SK-N-SH treated with all-trans-retinoic acid at 6 μM for 48 hours (cell line): ENCODE data around the gene MANSC4.

Source experiments
- ATAC-seq: fragments of 200-7000 bp; cut with Tn5 transposase; 3 replicates; pipeline ENCODE4 v1.9.1; 2020; ENCODE audit warnings: mild to moderate bottlenecking, moderate library complexity
- ARNTL ChIP-seq: fragments of 450-650 bp; formaldehyde crosslinking; IDR thresholded peaks from 2 replicates; pipeline ENCODE4 v1.5.0; 2020; ENCODE audit warnings: low read depth, mild to moderate bottlenecking, moderate library complexity, borderline replicate concordance
- BACH2 ChIP-seq: fragments of 250-450 bp; sonication (Bioruptor Pico); IDR thresholded peaks from 2 replicates; pipeline ENCODE4 v1.9.0; 2021; ENCODE audit warnings: mild to moderate bottlenecking, borderline replicate concordance
- ESRRG ChIP-seq: fragments of 250-450 bp; sonication (Bioruptor Pico); IDR thresholded peaks from 2 replicates; pipeline ENCODE4 v1.6.1; 2021; ENCODE audit warnings: mild to moderate bottlenecking
- ISL1 ChIP-seq: fragments of 250-450 bp; sonication (Bioruptor Pico); IDR thresholded peaks from 2 replicates; pipeline ENCODE4 v2.1.2; 2022; ENCODE audit warnings: mild to moderate bottlenecking, moderate library complexity
- OSR1 ChIP-seq: fragments of 250-450 bp; sonication (Bioruptor Pico); IDR thresholded peaks from 2 replicates; pipeline ENCODE4 v1.8.0; 2022; ENCODE audit warnings: moderate library complexity, mild to moderate bottlenecking, inconsistent platforms
- RARB ChIP-seq: fragments of 250-450 bp; sonication (Bioruptor Pico); IDR thresholded peaks from 2 replicates; pipeline ENCODE4 v1.8.0; 2021; ENCODE audit warnings: mild to moderate bottlenecking, moderate library complexity
- SNAI2 ChIP-seq: fragments of 250-450 bp; sonication (Bioruptor Pico); IDR thresholded peaks from 2 replicates; pipeline ENCODE4 v1.5.0; 2020; ENCODE audit warnings: mild to moderate bottlenecking, moderate library complexity
- TCF4 ChIP-seq: fragments of 250-450 bp; sonication (Bioruptor Pico); IDR thresholded peaks from 2 replicates; pipeline ENCODE4 v1.8.0; 2021; ENCODE audit warnings: mild to moderate bottlenecking, moderate library complexity, borderline replicate concordance
- TOX ChIP-seq: fragments of 250-450 bp; sonication (Bioruptor Pico); IDR thresholded peaks from 2 replicates; pipeline ENCODE4 v1.8.0; 2021; ENCODE audit warnings: mild to moderate bottlenecking, moderate library complexity, borderline replicate concordance
- ZC3H10 ChIP-seq: fragments of 250-450 bp; sonication (Bioruptor Pico); IDR thresholded peaks from 2 replicates; pipeline ENCODE4 v1.5.1; 2021; ENCODE audit warnings: mild to moderate bottlenecking, moderate library complexity
- ZFP3 ChIP-seq: fragments of 250-450 bp; sonication (Bioruptor Pico); IDR thresholded peaks from 2 replicates; pipeline ENCODE4 v1.5.0; 2020; ENCODE audit warnings: mild to moderate bottlenecking, moderate library complexity
- ZFP30 ChIP-seq: fragments of 450-650 bp; formaldehyde crosslinking; IDR thresholded peaks from 2 replicates; pipeline ENCODE4 v1.5.0; 2022; ENCODE audit warnings: mild to moderate bottlenecking, moderate library complexity
- ZNF565 ChIP-seq: fragments of 450-650 bp; formaldehyde crosslinking; conservative IDR thresholded peaks from 2 replicates; pipeline ENCODE4 v1.5.0; 2020; ENCODE audit warnings: low read depth, mild to moderate bottlenecking, moderate library complexity
- ZNF8 ChIP-seq: fragments of 450-650 bp; formaldehyde crosslinking; IDR thresholded peaks from 2 replicates; pipeline ENCODE4 v1.5.0; 2020; ENCODE audit warnings: mild to moderate bottlenecking, moderate library complexity
- TF ChIP-seq, protein P1 (sequence below): fragments of 250-450 bp; sonication (Bioruptor Pico); IDR thresholded peaks from 2 replicates; pipeline ENCODE4 v1.5.0; 2020; ENCODE audit warnings: mild to moderate bottlenecking, moderate library complexity
- TF ChIP-seq, protein P2 (sequence below): fragments of 250-450 bp; sonication (Bioruptor Pico); IDR thresholded peaks from 2 replicates; pipeline ENCODE4 v1.5.1; 2021; ENCODE audit warnings: mild to moderate bottlenecking, moderate library complexity
- TF ChIP-seq, protein P3 (sequence below): fragments of 250-450 bp; sonication (Bioruptor Pico); IDR thresholded peaks from 2 replicates; pipeline ENCODE4 v1.8.0; 2020; ENCODE audit warnings: mild to moderate bottlenecking, moderate library complexity, borderline replicate concordance
- TF ChIP-seq, protein P4 (sequence below): fragments of 250-450 bp; sonication (Bioruptor Pico); IDR thresholded peaks from 2 replicates; pipeline ENCODE4 v1.8.0; 2021; ENCODE audit warnings: low read depth, mild to moderate bottlenecking, moderate library complexity, borderline replicate concordance

MANSC4 gene

DNA sequence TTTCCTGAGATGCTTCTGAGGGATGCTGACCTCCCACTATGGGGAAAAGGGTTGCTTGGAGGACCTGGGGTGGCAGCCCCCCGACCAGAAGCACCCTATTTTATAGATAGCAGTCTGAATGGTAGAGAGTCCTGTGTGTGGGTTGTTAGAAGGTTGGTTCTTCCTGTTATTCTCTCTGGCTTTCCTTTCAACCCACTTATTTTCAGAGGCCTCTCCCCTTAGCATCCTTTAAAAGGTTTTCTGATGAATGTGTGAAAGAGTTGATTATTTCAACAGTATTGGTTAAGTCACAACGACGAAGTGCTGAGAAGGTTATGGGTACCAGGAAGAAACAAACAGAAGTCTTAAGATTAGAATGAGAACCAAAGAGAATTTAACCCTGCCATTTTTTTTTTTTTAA is 20.8 kb upstream of the MANSC4 start:
- TF ChIP-seq ISL1 (CRISPR knock-in tag) (no peak), SNAI2 (CRISPR knock-in tag) (no peak), ZNF8 (no peak), OSR1 (no peak), ESRRG (no peak), TOX (CRISPR knock-in tag) (no peak), ZFP30 (CRISPR knock-in tag) (no peak), ZC3H10 (CRISPR knock-in tag) (no peak)
- TF ChIP-seq, protein P1, sequence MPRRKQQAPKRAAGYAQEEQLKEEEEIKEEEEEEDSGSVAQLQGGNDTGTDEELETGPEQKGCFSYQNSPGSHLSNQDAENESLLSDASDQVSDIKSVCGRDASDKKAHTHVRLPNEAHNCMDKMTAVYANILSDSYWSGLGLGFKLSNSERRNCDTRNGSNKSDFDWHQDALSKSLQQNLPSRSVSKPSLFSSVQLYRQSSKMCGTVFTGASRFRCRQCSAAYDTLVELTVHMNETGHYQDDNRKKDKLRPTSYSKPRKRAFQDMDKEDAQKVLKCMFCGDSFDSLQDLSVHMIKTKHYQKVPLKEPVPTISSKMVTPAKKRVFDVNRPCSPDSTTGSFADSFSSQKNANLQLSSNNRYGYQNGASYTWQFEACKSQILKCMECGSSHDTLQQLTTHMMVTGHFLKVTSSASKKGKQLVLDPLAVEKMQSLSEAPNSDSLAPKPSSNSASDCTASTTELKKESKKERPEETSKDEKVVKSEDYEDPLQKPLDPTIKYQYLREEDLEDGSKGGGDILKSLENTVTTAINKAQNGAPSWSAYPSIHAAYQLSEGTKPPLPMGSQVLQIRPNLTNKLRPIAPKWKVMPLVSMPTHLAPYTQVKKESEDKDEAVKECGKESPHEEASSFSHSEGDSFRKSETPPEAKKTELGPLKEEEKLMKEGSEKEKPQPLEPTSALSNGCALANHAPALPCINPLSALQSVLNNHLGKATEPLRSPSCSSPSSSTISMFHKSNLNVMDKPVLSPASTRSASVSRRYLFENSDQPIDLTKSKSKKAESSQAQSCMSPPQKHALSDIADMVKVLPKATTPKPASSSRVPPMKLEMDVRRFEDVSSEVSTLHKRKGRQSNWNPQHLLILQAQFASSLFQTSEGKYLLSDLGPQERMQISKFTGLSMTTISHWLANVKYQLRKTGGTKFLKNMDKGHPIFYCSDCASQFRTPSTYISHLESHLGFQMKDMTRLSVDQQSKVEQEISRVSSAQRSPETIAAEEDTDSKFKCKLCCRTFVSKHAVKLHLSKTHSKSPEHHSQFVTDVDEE (CRISPR knock-in tag): no peak
- ATAC-seq: no peak

DNA sequence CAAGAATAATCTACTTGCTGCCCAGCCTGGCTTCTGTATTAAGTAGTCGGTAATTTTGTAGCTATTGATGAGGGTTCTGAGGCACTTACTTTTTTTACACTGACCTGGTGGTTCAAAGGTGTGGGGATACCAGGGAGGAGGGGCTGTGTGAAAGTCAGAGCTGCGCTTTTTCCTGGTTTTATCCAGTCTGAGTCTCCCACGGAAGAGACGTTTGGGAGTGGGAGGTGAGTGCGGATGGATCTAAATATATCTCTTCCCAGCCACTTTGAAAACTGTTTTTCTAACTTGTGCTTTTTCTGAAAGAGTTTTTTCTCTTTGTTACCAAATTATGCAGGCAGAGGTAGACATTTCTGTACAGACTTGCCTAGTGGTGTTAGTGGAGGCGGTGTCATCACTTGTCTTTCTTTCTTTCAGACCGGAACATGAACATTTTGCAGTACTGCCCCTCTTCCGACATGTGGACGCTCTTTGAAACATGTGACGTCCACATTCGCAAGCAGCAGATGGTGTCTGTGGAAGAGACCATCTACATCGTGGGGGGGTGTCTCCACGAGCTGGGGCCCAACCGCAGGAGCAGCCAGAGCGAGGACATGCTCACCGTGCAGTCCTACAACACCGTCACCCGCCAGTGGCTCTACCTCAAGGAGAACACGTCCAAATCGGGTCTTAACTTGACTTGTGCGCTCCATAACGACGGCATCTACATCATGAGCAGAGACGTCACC is 17.4 kb upstream of the MANSC4 start:
- no peak for ATAC-seq
- TF ChIP-seq RARB: no peak
- no peak for TF ChIP-seq TCF4 (CRISPR knock-in tag)
- no peak for TF ChIP-seq SNAI2 (CRISPR knock-in tag)
- no peak for TF ChIP-seq BACH2 (CRISPR knock-in tag)
- TF ChIP-seq ZFP3 (CRISPR knock-in tag): no peak
- no peak for TF ChIP-seq TOX (CRISPR knock-in tag)

DNA sequence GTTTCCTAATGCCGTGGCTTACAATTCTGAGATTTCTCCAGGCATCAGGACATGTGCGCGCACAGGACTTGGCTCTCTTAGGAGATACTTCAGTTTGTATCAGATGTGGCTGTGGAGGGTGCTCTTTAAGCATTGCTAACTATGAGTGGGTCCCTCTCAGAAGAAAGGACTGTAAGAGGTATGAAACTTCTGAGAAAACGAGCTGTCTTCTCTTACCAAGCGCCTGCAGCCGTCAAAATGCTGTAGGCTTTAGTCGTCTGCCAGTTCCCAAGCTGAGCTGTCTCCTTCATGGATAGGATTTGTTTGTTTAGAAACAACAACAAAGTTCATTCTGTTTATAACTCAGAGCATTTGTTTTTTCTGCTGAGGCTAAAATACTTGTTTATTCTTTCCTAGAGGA is 16.1 kb upstream of the MANSC4 start:
- ATAC-seq: no peak
- no peak for TF ChIP-seq TOX (CRISPR knock-in tag)
- TF ChIP-seq ARNTL (CRISPR knock-in tag): no peak
- TF ChIP-seq ZNF8: no peak
- TF ChIP-seq ZFP3 (CRISPR knock-in tag): no peak
- no peak for TF ChIP-seq SNAI2 (CRISPR knock-in tag)

DNA sequence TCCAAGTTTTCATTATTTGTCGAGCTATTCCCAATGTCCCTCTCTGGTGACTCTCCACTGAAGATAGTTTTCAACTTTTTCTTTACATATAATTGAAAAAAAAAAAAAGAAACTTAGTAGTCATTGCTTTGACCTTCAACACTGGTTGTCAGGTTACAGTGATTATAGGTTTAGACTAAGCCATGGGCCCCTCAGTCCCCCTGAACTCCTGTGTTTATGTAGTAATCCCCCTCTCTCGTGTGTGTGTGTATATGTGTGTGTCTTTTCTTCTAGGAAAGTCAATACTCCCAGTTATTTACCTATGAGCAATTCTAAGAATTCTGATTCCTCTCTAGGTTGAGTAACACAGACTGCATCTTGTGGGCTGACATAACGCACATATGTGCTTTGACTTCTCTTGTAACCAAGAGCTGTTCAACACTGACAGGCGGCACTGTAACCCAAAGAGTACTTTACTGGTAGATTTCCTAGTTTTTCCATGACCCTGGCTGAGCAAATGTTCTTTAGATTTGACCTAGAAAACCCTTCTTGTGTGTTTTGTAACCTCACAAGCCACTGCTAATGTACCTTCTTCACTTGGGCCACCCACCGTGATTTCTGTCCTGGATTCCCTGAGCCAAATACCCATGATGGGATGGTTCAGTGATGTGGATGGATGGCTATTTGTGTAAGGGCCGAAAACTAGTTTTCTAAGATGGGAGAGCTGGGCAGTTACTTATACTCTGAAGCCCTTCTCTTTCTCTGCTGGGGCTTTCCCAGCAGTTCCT is 15.0 kb upstream of the MANSC4 start:
- no peak for ATAC-seq
- no peak for TF ChIP-seq ARNTL (CRISPR knock-in tag)
- TF ChIP-seq, protein P2, sequence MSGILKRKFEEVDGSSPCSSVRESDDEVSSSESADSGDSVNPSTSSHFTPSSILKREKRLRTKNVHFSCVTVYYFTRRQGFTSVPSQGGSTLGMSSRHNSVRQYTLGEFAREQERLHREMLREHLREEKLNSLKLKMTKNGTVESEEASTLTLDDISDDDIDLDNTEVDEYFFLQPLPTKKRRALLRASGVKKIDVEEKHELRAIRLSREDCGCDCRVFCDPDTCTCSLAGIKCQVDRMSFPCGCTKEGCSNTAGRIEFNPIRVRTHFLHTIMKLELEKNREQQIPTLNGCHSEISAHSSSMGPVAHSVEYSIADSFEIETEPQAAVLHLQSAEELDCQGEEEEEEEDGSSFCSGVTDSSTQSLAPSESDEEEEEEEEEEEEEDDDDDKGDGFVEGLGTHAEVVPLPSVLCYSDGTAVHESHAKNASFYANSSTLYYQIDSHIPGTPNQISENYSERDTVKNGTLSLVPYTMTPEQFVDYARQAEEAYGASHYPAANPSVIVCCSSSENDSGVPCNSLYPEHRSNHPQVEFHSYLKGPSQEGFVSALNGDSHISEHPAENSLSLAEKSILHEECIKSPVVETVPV: no peak
- TF ChIP-seq, protein P3, sequence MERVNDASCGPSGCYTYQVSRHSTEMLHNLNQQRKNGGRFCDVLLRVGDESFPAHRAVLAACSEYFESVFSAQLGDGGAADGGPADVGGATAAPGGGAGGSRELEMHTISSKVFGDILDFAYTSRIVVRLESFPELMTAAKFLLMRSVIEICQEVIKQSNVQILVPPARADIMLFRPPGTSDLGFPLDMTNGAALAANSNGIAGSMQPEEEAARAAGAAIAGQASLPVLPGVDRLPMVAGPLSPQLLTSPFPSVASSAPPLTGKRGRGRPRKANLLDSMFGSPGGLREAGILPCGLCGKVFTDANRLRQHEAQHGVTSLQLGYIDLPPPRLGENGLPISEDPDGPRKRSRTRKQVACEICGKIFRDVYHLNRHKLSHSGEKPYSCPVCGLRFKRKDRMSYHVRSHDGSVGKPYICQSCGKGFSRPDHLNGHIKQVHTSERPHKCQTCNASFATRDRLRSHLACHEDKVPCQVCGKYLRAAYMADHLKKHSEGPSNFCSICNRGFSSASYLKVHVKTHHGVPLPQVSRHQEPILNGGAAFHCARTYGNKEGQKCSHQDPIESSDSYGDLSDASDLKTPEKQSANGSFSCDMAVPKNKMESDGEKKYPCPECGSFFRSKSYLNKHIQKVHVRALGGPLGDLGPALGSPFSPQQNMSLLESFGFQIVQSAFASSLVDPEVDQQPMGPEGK (CRISPR knock-in tag): no peak

DNA sequence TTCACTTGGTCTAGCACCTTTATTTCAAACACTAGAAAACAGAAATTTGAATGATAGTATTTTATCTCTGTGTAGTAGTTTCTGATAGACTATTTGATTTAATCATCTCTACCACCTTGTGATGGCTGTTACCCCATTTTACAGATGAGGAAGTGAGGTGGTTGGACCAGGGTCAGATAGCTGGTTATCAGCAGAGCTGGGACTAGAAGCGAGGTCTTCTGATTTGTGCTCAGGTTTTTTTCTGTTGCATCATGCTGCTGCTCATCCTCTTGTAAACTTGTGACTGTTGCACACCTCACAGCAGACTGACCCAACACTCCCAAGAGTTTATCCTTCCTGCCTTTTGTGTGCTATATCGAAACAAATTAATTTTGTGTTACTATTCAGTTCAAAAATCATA is 10.1 kb upstream of the MANSC4 start:
- ATAC-seq: no peak
- TF ChIP-seq ISL1 (CRISPR knock-in tag): no peak
- TF ChIP-seq RARB: no peak
- TF ChIP-seq, protein P2: no peak
- TF ChIP-seq TOX (CRISPR knock-in tag): no peak
- no peak for TF ChIP-seq ESRRG
- TF ChIP-seq, protein P4, sequence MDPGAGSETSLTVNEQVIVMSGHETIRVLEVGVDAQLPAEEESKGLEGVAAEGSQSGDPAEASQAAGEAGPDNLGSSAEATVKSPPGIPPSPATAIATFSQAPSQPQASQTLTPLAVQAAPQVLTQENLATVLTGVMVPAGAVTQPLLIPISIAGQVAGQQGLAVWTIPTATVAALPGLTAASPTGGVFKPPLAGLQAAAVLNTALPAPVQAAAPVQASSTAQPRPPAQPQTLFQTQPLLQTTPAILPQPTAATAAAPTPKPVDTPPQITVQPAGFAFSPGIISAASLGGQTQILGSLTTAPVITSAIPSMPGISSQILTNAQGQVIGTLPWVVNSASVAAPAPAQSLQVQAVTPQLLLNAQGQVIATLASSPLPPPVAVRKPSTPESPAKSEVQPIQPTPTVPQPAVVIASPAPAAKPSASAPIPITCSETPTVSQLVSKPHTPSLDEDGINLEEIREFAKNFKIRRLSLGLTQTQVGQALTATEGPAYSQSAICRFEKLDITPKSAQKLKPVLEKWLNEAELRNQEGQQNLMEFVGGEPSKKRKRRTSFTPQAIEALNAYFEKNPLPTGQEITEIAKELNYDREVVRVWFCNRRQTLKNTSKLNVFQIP (CRISPR knock-in tag): no peak
- TF ChIP-seq OSR1: no peak
- TF ChIP-seq ZNF565 (CRISPR knock-in tag): no peak
- no peak for TF ChIP-seq SNAI2 (CRISPR knock-in tag)
- TF ChIP-seq ZNF8: no peak
- no peak for TF ChIP-seq ZC3H10 (CRISPR knock-in tag)
- no peak for TF ChIP-seq ARNTL (CRISPR knock-in tag)
- no peak for TF ChIP-seq ZFP30 (CRISPR knock-in tag)
